A673 (cell line): ENCODE data around the gene SLC2A4RG. TPM values are rescaled to one million over a fixed set of nuclear protein-coding genes. Genes with fewer than 3 reads are reported as not detected.
"Not testable (repeated sequence)": the region's sequence is repeated elsewhere in the genome, so short reads cannot be mapped to it uniquely, and the experiment has no call there.

ENCODE experiments used
- BruUV-seq: library from RNA; stranded (reverse); fragments of 400-500 nt; replicated peaks from 2 replicates; lab custom pipeline; 2021; lab: Mats Ljungman, UMichigan
- CTCF ChIA-PET: fragments of 300-600 bp; sonication (Branson Sonifier 250); formaldehyde crosslinking; loops from one replicate; lab custom pipeline; 2022; ENCODE audit warnings: antibody characterized with exemption; lab: Charles Lee
- POLR2A ChIA-PET: fragments of 300-600 bp; sonication (Branson Sonifier 250); formaldehyde crosslinking; loops from one replicate; lab custom pipeline; 2022; ENCODE audit warnings: antibody characterized with exemption; ENCODE audit not compliant: low non-redundant PET; lab: Charles Lee
- DNase-seq: peaks from one replicate; pipeline ENCODE4 v3.0.0-alpha.2; 2015; ENCODE audit warnings: low spot score
- H3K27ac ChIP-seq: fragments of 200-600 bp; sonication (generic); 2 replicates; pipeline ENCODE4 v1.5.1; 2016; ENCODE audit warnings: mixed run types, low read depth, mild to moderate bottlenecking, mixed read lengths, antibody characterized with exemption, low read length; ENCODE audit not compliant: poor library complexity, severe bottlenecking
- H3K27me3 ChIP-seq: fragments of 200-600 bp; sonication (generic); replicated peaks from 2 replicates; pipeline ENCODE4 v1.6.1; 2017; ENCODE audit warnings: mixed run types, low read depth, mild to moderate bottlenecking, mixed read lengths, antibody characterized with exemption, low read length; ENCODE audit not compliant: insufficient read depth, poor library complexity
- H3K36me3 ChIP-seq: fragments of 200-600 bp; sonication (generic); 2 replicates; pipeline ENCODE4 v1.6.1; 2016; ENCODE audit warnings: mixed run types, mild to moderate bottlenecking, mixed read lengths, antibody characterized with exemption, low read length; ENCODE audit not compliant: insufficient read depth, poor library complexity, severe bottlenecking
- H3K4me1 ChIP-seq: fragments of 200-600 bp; sonication (generic); 2 replicates; pipeline ENCODE4 v1.6.1; 2017; ENCODE audit warnings: mixed run types, mild to moderate bottlenecking, mixed read lengths, antibody characterized with exemption, low read length; ENCODE audit not compliant: insufficient read depth, poor library complexity, severe bottlenecking
- H3K4me3 ChIP-seq: fragments of 200-600 bp; sonication (generic); 2 replicates; pipeline ENCODE4 v1.5.1; 2016; ENCODE audit warnings: low read depth, mixed run types, mild to moderate bottlenecking, mixed read lengths, low read length; ENCODE audit not compliant: poor library complexity, severe bottlenecking
- H3K9me3 ChIP-seq: fragments of 200-600 bp; sonication (generic); 2 replicates; pipeline ENCODE4 v1.6.1; 2016; ENCODE audit warnings: mixed run types, low read depth, mild to moderate bottlenecking, mixed read lengths, antibody characterized with exemption, low read length; ENCODE audit not compliant: poor library complexity, severe bottlenecking
- EZH2 ChIP-seq: fragments of 200-600 bp; sonication (generic); IDR thresholded peaks from 2 replicates; pipeline ENCODE4 v1.6.1; 2017; ENCODE audit warnings: borderline replicate concordance, low read depth, mild to moderate bottlenecking, mixed read lengths, antibody characterized with exemption, low read length; ENCODE audit not compliant: poor library complexity, severe bottlenecking
- intact Hi-C: fragments of 100-400 bp; cut with micrococcal nuclease; formaldehyde crosslinking; loops from one replicate; pipeline ENCODE4 v1.10.0; 2022; ENCODE audit not compliant: unreplicated experiment
- total RNA-seq: library from RNA; stranded (reverse); gene quantifications from 2 replicates; pipeline ENCODE4 v1.2.3, GENCODE V29; 2021
- TF ChIP-seq, protein P1 (sequence below): fragments of 300-800, 200-600 bp; sonication (generic); conservative IDR thresholded peaks from 2 replicates; pipeline ENCODE4 v1.5.1; 2017; ENCODE audit warnings: low read depth, mild to moderate bottlenecking, antibody characterized with exemption, low read length, moderate library complexity, mixed read lengths

The SLC2A4RG gene
- total RNA-seq, 1 experiment from 2014 or later: 45.8 TPM

DNA sequence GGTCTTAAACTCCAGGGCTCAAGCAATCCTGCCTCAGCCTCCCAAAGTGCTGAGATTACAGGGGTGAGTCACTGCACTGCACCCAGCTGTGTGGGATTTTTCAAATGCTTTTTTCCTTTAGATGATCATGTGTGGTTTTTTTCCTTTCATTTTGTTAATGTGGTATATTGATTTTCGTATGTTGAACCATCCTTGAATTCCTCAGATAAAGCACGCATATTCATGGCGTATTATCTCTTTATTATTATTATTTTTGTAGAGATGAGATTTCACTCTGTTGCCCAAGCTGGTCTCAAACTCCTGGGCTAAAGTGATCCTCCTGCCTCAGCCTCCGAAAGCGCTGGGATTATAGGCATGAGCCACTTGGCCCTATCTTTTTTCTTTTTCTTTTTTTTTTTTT is 24.7 kb upstream of the SLC2A4RG start:
- intact Hi-C loops: no loop called here
- H3K4me3 ChIP-seq: no peak overlapping the region
- ChIA-PET POLR2A (no interaction called here), CTCF (no interaction called here)
- H3K9me3 ChIP-seq: peaks cover 26% of the 10 kb centered on the region
- no peaks in the 10 kb centered on the region for H3K27me3 ChIP-seq
- no TSS peak for BruUV-seq
- peaks cover 56% of the 10 kb centered on the region for H3K36me3 ChIP-seq
- no peaks in the 10 kb centered on the region for H3K4me1 ChIP-seq
- TF ChIP-seq EZH2: no peak
- TF ChIP-seq, protein P1, sequence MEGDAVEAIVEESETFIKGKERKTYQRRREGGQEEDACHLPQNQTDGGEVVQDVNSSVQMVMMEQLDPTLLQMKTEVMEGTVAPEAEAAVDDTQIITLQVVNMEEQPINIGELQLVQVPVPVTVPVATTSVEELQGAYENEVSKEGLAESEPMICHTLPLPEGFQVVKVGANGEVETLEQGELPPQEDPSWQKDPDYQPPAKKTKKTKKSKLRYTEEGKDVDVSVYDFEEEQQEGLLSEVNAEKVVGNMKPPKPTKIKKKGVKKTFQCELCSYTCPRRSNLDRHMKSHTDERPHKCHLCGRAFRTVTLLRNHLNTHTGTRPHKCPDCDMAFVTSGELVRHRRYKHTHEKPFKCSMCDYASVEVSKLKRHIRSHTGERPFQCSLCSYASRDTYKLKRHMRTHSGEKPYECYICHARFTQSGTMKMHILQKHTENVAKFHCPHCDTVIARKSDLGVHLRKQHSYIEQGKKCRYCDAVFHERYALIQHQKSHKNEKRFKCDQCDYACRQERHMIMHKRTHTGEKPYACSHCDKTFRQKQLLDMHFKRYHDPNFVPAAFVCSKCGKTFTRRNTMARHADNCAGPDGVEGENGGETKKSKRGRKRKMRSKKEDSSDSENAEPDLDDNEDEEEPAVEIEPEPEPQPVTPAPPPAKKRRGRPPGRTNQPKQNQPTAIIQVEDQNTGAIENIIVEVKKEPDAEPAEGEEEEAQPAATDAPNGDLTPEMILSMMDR: no peak
- DNase-seq: no peak
- no peak overlapping the region for H3K27ac ChIP-seq

DNA sequence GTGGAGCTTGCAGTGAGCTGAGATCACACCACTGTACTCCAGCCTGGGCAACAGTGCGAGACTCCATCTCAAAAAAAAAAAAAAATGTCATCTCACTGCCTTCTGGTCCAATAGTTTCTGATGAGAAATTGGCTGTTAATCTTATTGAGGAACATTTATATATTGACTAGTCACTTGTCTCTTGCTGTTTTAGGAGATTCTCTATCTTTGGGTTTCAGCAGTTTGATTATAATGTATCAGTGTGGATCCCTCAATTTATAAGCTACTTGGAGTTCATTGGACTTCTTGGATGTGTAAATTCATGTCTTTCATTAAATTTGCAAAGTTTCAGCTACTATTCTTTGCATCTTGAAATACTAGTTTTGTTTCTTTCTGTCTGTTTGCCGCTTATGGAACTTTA is 20.6 kb upstream of the SLC2A4RG start:
- Histone ChIP-seq H3K36me3 (peaks cover 37% of the 10 kb centered on the region), H3K27ac (no peak overlapping the region), H3K9me3 (peaks cover 18% of the 10 kb centered on the region), H3K4me3 (no peak overlapping the region), H3K27me3 (no peaks in the 10 kb centered on the region), H3K4me1 (no peaks in the 10 kb centered on the region)
- intact Hi-C loops: no loop called here
- no TSS peak for BruUV-seq
- ChIA-PET CTCF (no interaction called here), POLR2A (no interaction called here)
- TF ChIP-seq, protein P1: no peak
- no peak for TF ChIP-seq EZH2
- no peak for DNase-seq

DNA sequence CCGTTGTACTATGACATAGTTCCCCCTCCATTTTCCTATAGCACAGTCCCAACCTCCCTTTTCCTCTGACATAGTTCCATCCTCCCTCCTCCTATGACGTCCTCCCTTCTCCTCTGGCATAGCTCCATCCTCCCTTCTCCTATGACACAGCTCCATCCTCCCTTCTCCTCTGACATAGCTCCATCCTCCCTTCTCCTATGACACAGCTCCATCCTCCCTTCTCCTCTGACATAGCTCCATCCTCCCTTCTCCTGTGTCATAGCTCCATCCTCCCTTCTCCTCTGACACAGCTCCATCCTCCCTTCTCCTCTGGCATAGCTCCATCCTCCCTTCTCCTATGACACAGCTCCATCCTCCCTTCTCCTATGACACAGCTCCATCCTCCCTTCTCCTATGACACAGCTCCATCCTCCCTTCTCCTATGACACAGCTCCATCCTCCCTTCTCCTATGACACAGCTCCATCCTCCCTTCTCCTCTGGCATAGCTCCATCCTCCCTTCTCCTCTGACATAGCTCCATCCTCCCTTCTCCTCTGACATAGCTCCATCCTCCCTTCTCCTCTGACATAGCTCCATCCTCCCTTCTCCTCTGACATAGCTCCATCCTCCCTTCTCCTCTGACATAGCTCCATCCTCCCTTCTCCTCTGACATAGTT is 16.5 kb upstream of the SLC2A4RG start:
- H3K4me1 ChIP-seq, DNase-seq, H3K27me3 ChIP-seq, H3K27ac ChIP-seq, CTCF ChIA-PET, intact Hi-C loops, H3K4me3 ChIP-seq, BruUV-seq: not testable (repeated sequence)
- Histone ChIP-seq H3K36me3 (peaks cover 21% of the 10 kb centered on the region), H3K9me3 (peaks cover 17% of the 10 kb centered on the region)
- POLR2A ChIA-PET: interaction anchor here (0.6 kb wide), 1 partner anchor 69 kb away, joined by 4 read pairs; no protein-coding TSS in a partner anchor

DNA sequence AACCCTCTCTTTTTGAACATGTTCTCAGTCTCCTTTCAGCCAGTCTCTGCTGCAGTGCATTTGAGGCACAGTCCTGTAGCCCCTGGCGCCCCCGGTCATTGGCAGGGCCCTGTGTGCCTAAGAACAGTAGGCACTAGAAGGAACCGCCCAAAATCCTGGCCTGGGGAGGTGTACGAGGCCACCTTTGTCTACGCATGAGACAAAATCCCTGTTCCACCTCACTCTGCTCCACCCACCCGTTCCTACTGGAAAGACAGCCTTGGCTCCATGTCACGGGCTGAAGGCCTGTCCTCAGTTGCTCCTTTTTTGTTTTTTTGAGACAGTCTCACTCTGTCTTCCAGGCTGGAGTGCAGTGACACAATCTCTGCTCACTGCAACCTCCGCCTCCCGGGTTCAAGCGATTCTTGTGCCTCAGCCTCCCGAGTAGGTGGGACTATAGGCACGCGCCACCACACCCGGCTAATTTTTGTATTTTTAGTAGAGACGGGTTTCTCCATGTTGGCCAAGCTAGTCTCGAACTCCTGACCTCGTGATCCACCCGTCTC is 9.3 kb upstream of the SLC2A4RG start:
- intact Hi-C loops, H3K36me3 ChIP-seq, H3K4me1 ChIP-seq, POLR2A ChIA-PET, H3K9me3 ChIP-seq, H3K27ac ChIP-seq, DNase-seq, H3K4me3 ChIP-seq, H3K27me3 ChIP-seq, CTCF ChIA-PET, BruUV-seq: not testable (repeated sequence)
